AG04450 (cell line): ENCODE data around the gene AATK. TPM values are rescaled to one million over a fixed set of nuclear protein-coding genes. Genes with fewer than 3 reads are reported as not detected.

Source experiments
- CTCF ChIA-PET: fragments of 300-600, 350-600 bp; formaldehyde crosslinking; extraction: SDS; loops from one replicate; lab custom pipeline; 2022; ENCODE audit warnings: antibody characterized with exemption, inconsistent platforms; lab: Charles Lee
- POLR2A ChIA-PET: fragments of 350-600 bp; formaldehyde crosslinking; extraction: SDS; loops from one replicate; lab custom pipeline; 2021; ENCODE audit warnings: antibody characterized with exemption, inconsistent platforms; lab: Yijun Ruan, JAX
- DNase-seq: peaks from one replicate; pipeline ENCODE4 v3.0.0-alpha.2; 2011; ENCODE audit warnings: low read depth, low spot score
- H3K27ac ChIP-seq: one replicate; pipeline ENCODE4 v1.5.1; 2012; ENCODE audit warnings: low read depth, low read length, control low read depth
- H3K27me3 ChIP-seq: one replicate; pipeline ENCODE4 v1.6.0; 2012; ENCODE audit warnings: low read length; ENCODE audit not compliant: control insufficient read depth, insufficient read depth
- H3K4me3 ChIP-seq: 2 replicates; pipeline ENCODE4 v1.5.1; 2011; ENCODE audit warnings: mild to moderate bottlenecking, low read depth, low read length, control low read depth
- H3K9me3 ChIP-seq: 2 replicates; pipeline ENCODE4 v1.5.1; 2012; ENCODE audit warnings: low read length; ENCODE audit not compliant: control insufficient read depth, insufficient read depth
- CTCF ChIP-seq: IDR thresholded peaks from 2 replicates; pipeline ENCODE4 v1.5.1; 2011; ENCODE audit warnings: low read depth, low read length, control low read depth, inconsistent platforms
- polyA plus RNA-seq: library from polyadenylated mRNA; depleted of rRNA; stranded (reverse); fragments of >200 nt; gene quantifications from 2 replicates; pipeline ENCODE4 v1.2.3, GENCODE V29; 2011

AATK gene
- polyA plus RNA-seq, 1 experiment: 0.16 TPM

DNA sequence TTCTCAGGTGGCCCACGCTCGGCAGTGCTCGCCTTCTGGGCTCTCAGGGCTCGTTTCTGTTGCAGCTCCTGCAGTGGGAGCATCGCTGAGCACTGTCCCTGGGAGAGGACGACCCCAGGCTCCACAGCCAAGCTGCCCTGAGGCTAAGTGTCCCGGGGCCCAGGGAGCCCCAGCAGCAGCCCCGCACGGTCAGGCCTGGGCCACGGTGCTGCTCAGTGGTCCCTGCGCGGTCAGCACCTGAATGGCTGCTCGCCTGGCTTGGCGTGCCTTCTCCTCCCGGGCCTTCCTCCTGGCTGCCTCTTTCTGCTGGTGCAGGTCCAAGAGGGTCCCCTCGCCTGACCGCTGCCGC lies 33.4 kb upstream of the AATK start:
- Histone ChIP-seq H3K4me3 (no peak overlapping the region), H3K27me3 (no peaks in the 10 kb centered on the region), H3K27ac (no peak overlapping the region), H3K9me3 (no peaks in the 10 kb centered on the region; the same call in 1 of the 2 replicates)
- no peak for DNase-seq
- ChIA-PET CTCF (no interaction called here), POLR2A (no interaction called here)
- no peak for TF ChIP-seq CTCF

DNA sequence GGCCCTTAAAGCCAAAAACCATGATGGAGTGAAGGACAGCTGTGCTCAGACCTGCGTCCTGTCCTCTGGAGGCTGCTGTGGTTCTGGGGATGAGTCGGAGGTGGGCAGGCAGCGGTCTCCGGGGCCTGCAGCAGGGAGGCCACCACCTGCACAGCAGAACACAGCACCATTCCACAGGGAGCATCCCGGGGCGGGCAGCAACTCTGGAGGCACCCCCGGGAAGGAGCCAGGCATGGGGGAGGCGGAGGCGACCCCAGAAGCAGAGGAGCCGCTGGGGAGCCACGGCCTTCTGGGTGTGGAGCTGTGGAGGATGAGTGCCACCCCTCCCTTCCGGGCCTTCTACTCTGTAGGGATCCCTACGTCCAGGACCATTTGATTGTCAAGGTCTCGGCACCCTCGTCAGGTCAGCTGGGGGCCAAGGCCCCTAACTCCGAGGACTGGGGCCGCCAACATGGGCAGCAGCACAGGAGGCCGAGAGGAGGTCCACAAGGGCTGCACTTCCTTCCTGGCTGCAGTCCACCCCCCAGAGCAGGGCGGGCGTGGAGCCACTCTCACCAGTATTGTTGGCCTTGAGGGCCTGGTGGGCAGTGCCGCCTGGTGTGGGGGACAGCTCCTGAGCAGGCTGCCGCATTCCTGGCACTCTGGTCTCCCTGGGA lies 32.9 kb upstream of the AATK start:
- POLR2A ChIA-PET: no interaction called here
- CTCF ChIA-PET: interaction anchor here (1.0 kb wide), 1 partner anchor 57 kb away, joined by 3 read pairs; no protein-coding TSS in a partner anchor
- TF ChIP-seq CTCF: no peak
- no peaks in the 10 kb centered on the region for H3K27me3 ChIP-seq
- no peak overlapping the region for H3K27ac ChIP-seq
- DNase-seq: no peak
- no peak overlapping the region for H3K4me3 ChIP-seq
- no peaks in the 10 kb centered on the region; the same call in 1 of the 2 replicates for H3K9me3 ChIP-seq

DNA sequence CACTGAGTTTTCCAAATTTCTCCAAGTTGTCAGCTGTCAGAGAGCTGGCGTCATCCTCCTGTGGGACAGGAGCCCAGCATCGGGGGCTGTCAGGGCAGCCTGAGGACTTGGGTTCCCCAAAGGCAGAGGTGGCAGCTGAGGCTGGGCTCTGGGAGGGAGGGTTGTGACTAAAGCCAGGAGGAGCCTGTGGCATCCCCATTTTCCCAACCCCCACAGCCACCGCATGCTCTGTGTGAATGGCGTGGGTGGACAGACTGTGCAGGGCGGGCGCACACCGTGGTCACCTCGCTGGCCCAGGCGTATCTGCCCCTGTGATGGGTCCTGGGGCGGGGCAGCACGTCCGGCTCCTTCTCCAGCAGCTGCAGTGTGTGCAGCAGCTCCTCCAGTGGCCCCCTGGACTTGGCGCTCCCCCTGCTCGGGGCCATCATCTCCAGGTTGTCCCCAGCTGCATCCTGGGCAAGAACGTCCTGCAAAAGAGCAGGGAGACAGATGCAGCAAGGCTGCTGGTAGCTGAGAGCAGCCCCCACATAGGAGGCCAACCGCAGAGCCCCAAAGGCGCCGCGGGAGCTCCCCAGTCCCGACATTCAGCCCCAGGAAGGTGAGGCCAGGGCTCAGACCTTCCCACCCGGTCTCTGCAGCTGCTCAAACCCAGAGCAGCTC lies 31.9 kb upstream of the AATK start:
- ChIA-PET POLR2A (interaction anchor here (0.6 kb wide), 1 partner anchor 84 kb away, joined by 10 read pairs; no protein-coding TSS in a partner anchor), CTCF (interaction anchor here (0.5 to 1.0 kb wide), 3 partner anchors 29 to 340 kb away, joined by 3 to 6 read pairs (median 3); no protein-coding TSS in a partner anchor)
- no peaks in the 10 kb centered on the region; the same call in 1 of the 2 replicates for H3K9me3 ChIP-seq
- no peaks in the 10 kb centered on the region for H3K27me3 ChIP-seq
- no peak overlapping the region for H3K27ac ChIP-seq
- no peak for TF ChIP-seq CTCF
- no peak for DNase-seq
- no peak overlapping the region for H3K4me3 ChIP-seq

DNA sequence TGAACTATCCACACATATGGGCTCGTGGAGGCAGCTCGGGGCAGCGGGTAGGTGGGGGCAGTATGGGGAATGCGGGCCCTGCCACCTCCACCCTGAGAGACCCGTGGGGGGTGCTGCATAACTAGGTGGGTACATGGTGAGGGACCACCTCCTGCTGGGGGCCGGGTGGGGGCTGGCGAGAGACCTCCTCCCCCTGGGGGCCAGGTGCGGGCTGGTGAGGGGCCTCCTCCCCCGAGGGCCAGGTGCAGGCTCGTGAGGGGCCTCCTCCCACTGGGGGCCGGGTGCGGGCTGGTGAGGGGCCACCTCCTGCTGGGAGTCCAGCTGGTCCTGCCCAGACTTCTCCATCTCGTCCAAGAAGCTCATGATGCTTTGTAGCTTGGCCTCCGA lies 31.4 kb upstream of the AATK start:
- Histone ChIP-seq H3K27ac (no peak overlapping the region), H3K27me3 (no peaks in the 10 kb centered on the region), H3K4me3 (no peak overlapping the region), H3K9me3 (no peaks in the 10 kb centered on the region; the same call in 1 of the 2 replicates)
- no peak for TF ChIP-seq CTCF
- no peak for DNase-seq
- ChIA-PET POLR2A (no interaction called here), CTCF (interaction anchor here (0.6 kb wide), 1 partner anchor 30 kb away, joined by 3 read pairs; no protein-coding TSS in a partner anchor)
